GM19043 (cell line): ENCODE data around the gene CPLX3.
"Not testable (repeated sequence)": the region's sequence is repeated elsewhere in the genome, so short reads cannot be mapped to it uniquely, and the experiment has no call there.

Experiments used
- ATAC-seq: cut with Tn5 transposase; IDR thresholded peaks from one replicate; pipeline ENCODE4 v1.9.1; 2021; ENCODE audit warnings: low read depth; ENCODE audit not compliant: unreplicated experiment

The CPLX3 gene

GRCh38 chr15:74826364-74826819, at the start of gene CPLX3:
TSS of gene CPLX3 (plus strand) at chr15:74826627. CDS start at chr15:74826704, 77 bp downstream.
- no peak for ATAC-seq

GRCh38 chr15:74776821-74777768, 49.3 kb upstream of the CPLX3 start:
- no peak for ATAC-seq

GRCh38 chr15:74777769-74778598, 48.4 kb upstream of the CPLX3 start:
- ATAC-seq: no peak

- ATAC-seq: no peak
Observed at GRCh38 chr15:74778599-74778970, 47.8 kb upstream of the CPLX3 start.

GRCh38 chr15:74779162-74779648, 47.2 kb upstream of the CPLX3 start:
- ATAC-seq: no peak

- no peak for ATAC-seq
Observed at GRCh38 chr15:74780523-74781430, 45.6 kb upstream of the CPLX3 start.

- no peak for ATAC-seq
Observed at GRCh38 chr15:74781431-74782258, 44.8 kb upstream of the CPLX3 start, which contains the start of gene CSK. TSS of gene CSK (plus strand) at chr15:74782080. CDS start at chr15:74798298, 16,218 bp downstream.

GRCh38 chr15:74782259-74783071, 44.0 kb upstream of the CPLX3 start:
- no peak for ATAC-seq

- no peak for ATAC-seq
Observed at GRCh38 chr15:74783072-74783807, 43.2 kb upstream of the CPLX3 start.

- ATAC-seq: no peak
Observed at GRCh38 chr15:74783808-74784175, 42.6 kb upstream of the CPLX3 start.

GRCh38 chr15:74784426-74785193, 41.8 kb upstream of the CPLX3 start:
- no peak for ATAC-seq

GRCh38 chr15:74785194-74786032, 41.0 kb upstream of the CPLX3 start:
- ATAC-seq: no peak

GRCh38 chr15:74786081-74786480, 40.3 kb upstream of the CPLX3 start:
- ATAC-seq: not testable (repeated sequence)

- no peak for ATAC-seq
Observed at GRCh38 chr15:74786551-74787165, 39.8 kb upstream of the CPLX3 start.

- ATAC-seq: peak; percentile 35
Observed at GRCh38 chr15:74787251-74788041, 39.0 kb upstream of the CPLX3 start.
